K562 (cell line): ENCODE measurements around the gene CLCNKA. TPM values are rescaled to one million over a fixed set of nuclear protein-coding genes. Genes with fewer than 3 reads are reported as not detected.

ENCODE experiments used
- CHD4 ChIP-seq: fragments of 200-600 bp; sonication (generic); IDR thresholded peaks from 3 replicates; pipeline ENCODE4 v1.6.1; 2012; ENCODE audit warnings: low read depth, mild to moderate bottlenecking, mixed read lengths, low read length, inconsistent platforms; ENCODE audit not compliant: insufficient read depth, insufficient replicate concordance, poor library complexity, severe bottlenecking
- EGR1 ChIP-seq: fragments of 450-650 bp; conservative IDR thresholded peaks from 2 replicates; pipeline ENCODE4 v1.6.1; 2017; ENCODE audit warnings: mild to moderate bottlenecking
- ESRRA ChIP-seq: fragments of 450-650 bp; IDR thresholded peaks from 2 replicates; pipeline ENCODE4 v1.6.1; 2014; ENCODE audit warnings: low read depth, mild to moderate bottlenecking, moderate library complexity, borderline replicate concordance
- GABPA ChIP-seq: fragments of 200-800 bp; sonication (Bioruptor generic); conservative IDR thresholded peaks from 2 replicates; pipeline ENCODE4 v1.6.1; 2016; ENCODE audit warnings: low read depth, missing genetic modification characterization, missing compliant biosample characterization
- MYNN ChIP-seq, 2 experiments: sonication (generic); formaldehyde crosslinking in 1 of 2; IDR thresholded peaks; 2 replicates each; pipeline versions ENCODE4 v1.5.0 to v1.6.1; 2016 to 2020; ENCODE audit warnings: antibody characterized with exemption in 1 of 2, missing genetic modification reagents in 1 of 2
- NR2C1 ChIP-seq, 2 experiments: fragments of 450-650 bp; IDR thresholded peaks; 2 replicates each; pipeline ENCODE4 v1.6.1; 2017; ENCODE audit warnings: mild to moderate bottlenecking in 2 of 2, antibody characterized with exemption in 1 of 2, inconsistent platforms in 1 of 2, missing compliant biosample characterization in 1 of 2, missing genetic modification characterization in 1 of 2
- NR4A1 ChIP-seq, 2 experiments: fragments of 250-450 bp in 1 of 2; fragments of 450-650 bp in 1 of 2; sonication (Bioruptor Pico) in 1 of 2; IDR thresholded peaks; 2 replicates each; pipeline versions ENCODE4 v1.4.0 to v1.6.1; 2016 to 2020; ENCODE audit warnings: mild to moderate bottlenecking in 2 of 2, missing compliant biosample characterization in 1 of 2, missing genetic modification characterization in 1 of 2, moderate library complexity in 1 of 2
- POLR2A ChIP-seq: fragments of 450-650 bp; conservative IDR thresholded peaks from 2 replicates; pipeline ENCODE4 v1.6.1; 2016
- POLR2AphosphoS5 ChIP-seq: IDR thresholded peaks from 2 replicates; pipeline ENCODE4 v1.6.1; 2011; ENCODE audit warnings: mild to moderate bottlenecking, low read depth, low read length, moderate library complexity; ENCODE audit not compliant: control insufficient read depth, insufficient read depth
- RAD21 ChIP-seq, 2 experiments: fragments of 250-450 bp in 1 of 2; fragments of 450-650 bp in 1 of 2; sonication (Bioruptor Pico) in 1 of 2; formaldehyde crosslinking in 1 of 2; IDR thresholded peaks in 1 of 2; conservative IDR thresholded peaks in 1 of 2; 2 replicates each; pipeline versions ENCODE4 v1.4.0 to v1.8.0; 2020 to 2022; ENCODE audit warnings: mild to moderate bottlenecking in 2 of 2, moderate library complexity in 1 of 2
- SAP30 ChIP-seq: fragments of 200-600 bp; sonication (generic); IDR thresholded peaks from 2 replicates; pipeline ENCODE4 v1.6.1; 2012; ENCODE audit warnings: borderline replicate concordance, low read depth, mild to moderate bottlenecking, moderate library complexity, low read length, control low read depth, inconsistent platforms; ENCODE audit not compliant: insufficient read depth, poor library complexity, severe bottlenecking
- TAF1 ChIP-seq: IDR thresholded peaks from 2 replicates; pipeline ENCODE4 v1.6.1; 2011; ENCODE audit warnings: mild to moderate bottlenecking, low read length, moderate library complexity; ENCODE audit not compliant: insufficient read depth, control insufficient read depth, severe bottlenecking; ENCODE audit errors: extremely low read depth
- THRAP3 ChIP-seq: fragments of 450-650 bp; IDR thresholded peaks from 2 replicates; pipeline ENCODE4 v1.6.1; 2016; ENCODE audit warnings: mild to moderate bottlenecking, inconsistent platforms, borderline replicate concordance
- polyA plus RNA-seq, 8 experiments: library from polyadenylated mRNA; depleted of rRNA in 4 of 8; stranded (reverse) in 5 of 8; unstranded in 3 of 8; fragments of >200 nt; fragmentation: Nextera tagmentation in 2 of 8; fragmentation: Illumina TruSeq in 1 of 8; extraction: Ambion mirVana in 2 of 8; extraction: Trizol in 1 of 8; gene quantifications; 2 replicates each; pipeline versions ENCODE4 v1.2.1 to v1.2.3, GENCODE V29; 2011 to 2014; ENCODE audit warnings: inconsistent platforms in 1 of 8, missing spikeins in 1 of 8
- total RNA-seq, 7 experiments: library from RNA; depleted of rRNA in 6 of 7; stranded (reverse); fragments of >200 nt in 6 of 7; fragmentation: Illumina TruSeq in 2 of 7; extraction: Trizol in 2 of 7; gene quantifications; 2 replicates each; pipeline versions ENCODE4 v1.2.1 to v1.2.3, GENCODE V29; 2011 to 2021; ENCODE audit warnings: low replicate concordance in 1 of 7
- TF ChIP-seq, protein P1 (sequence below): fragments of 450-650 bp; IDR thresholded peaks from 2 replicates; pipeline ENCODE4 v1.6.1; 2016; ENCODE audit warnings: low read depth
- TF ChIP-seq, protein P2 (sequence below): fragments of 450-650 bp; IDR thresholded peaks from 2 replicates; pipeline ENCODE4 v1.6.1; 2017; ENCODE audit warnings: antibody characterized with exemption

Gene CLCNKA
- total and polyA plus RNA-seq, 9 of the 15 experiments (the other 6 are each of a cell fraction or from before 2014, with no cell fraction given), result 0.03 to 0.37 (median 0.10) TPM; not detected in 3

DNA sequence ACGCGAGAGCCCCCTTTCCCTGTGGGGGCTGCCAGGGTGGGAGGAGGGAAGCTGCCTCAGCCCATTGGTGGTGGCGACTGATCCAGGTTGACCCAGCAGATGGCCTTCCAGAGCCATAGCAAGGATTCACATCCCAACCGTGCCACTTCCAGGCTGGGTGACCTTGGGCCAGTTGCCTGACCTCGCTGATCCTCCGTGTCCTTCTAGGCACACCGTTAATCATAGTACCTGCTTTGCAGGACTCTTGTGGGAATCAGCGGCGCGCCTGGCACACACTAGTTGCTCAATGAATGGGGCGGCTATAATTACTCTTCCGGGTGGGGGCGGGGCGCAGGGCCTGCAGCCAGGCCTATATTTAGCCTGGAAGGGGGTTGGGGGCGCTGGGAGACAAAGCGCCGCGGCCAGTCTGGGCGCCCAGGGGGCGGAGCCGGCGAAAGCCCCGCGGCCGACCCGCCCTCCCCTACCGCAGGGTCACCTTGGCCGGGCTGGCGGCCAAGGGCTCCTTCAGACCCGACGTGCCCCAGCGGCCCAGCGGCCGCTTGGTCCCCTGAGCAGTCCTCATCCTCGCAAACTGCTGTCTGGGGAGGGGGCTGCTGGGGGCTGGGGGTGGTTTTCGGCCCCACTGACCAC is 9.1 kb upstream of the CLCNKA start (continued):
- TF ChIP-seq, protein P1, sequence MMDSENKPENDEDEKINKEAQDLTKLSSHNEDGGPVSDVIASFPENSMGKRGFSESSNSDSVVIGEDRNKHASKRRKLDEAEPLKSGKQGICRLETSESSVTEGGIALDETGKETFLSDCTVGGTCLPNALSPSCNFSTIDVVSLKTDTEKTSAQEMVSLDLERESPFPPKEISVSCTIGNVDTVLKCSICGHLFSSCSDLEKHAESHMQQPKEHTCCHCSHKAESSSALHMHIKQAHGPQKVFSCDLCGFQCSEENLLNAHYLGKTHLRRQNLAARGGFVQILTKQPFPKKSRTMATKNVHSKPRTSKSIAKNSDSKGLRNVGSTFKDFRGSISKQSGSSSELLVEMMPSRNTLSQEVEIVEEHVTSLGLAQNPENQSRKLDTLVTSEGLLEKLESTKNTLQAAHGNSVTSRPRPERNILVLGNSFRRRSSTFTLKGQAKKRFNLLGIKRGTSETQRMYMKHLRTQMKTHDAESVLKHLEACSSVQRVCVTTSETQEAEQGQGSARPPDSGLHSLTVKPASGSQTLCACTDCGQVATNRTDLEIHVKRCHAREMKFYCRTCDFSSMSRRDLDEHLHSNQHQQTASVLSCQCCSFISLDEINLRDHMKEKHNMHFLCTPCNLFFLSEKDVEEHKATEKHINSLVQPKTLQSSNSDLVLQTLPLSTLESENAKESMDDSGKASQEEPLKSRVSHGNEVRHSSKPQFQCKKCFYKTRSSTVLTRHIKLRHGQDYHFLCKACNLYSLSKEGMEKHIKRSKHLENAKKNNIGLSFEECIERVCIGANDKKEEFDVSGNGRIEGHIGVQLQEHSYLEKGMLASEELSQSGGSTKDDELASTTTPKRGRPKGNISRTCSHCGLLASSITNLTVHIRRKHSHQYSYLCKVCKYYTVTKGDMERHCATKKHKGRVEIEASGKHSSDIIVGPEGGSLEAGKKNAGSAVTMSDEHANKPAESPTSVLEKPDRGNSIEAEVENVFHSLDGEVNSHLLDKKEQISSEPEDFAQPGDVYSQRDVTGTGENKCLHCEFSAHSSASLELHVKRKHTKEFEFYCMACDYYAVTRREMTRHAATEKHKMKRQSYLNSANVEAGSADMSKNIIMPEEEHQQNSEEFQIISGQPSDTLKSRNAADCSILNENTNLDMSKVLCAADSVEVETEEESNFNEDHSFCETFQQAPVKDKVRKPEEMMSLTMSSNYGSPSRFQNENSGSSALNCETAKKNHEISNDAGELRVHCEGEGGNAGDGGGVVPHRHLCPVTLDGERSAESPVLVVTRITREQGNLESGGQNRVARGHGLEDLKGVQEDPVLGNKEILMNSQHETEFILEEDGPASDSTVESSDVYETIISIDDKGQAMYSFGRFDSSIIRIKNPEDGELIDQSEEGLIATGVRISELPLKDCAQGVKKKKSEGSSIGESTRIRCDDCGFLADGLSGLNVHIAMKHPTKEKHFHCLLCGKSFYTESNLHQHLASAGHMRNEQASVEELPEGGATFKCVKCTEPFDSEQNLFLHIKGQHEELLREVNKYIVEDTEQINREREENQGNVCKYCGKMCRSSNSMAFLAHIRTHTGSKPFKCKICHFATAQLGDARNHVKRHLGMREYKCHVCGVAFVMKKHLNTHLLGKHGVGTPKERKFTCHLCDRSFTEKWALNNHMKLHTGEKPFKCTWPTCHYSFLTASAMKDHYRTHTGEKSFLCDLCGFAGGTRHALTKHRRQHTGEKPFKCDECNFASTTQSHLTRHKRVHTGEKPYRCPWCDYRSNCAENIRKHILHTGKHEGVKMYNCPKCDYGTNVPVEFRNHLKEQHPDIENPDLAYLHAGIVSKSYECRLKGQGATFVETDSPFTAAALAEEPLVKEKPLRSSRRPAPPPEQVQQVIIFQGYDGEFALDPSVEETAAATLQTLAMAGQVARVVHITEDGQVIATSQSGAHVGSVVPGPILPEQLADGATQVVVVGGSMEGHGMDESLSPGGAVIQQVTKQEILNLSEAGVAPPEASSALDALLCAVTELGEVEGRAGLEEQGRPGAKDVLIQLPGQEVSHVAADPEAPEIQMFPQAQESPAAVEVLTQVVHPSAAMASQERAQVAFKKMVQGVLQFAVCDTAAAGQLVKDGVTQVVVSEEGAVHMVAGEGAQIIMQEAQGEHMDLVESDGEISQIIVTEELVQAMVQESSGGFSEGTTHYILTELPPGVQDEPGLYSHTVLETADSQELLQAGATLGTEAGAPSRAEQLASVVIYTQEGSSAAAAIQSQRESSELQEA, result 0 out of 2 replicates have a peak, but pooled peaks have one; percentile 40
- TF ChIP-seq ESRRA (peak; percentile 97), TAF1 (peak; percentile 31), POLR2A (peak; percentile 55), GABPA (tag) (peak; percentile 43; the same call in 1 of the 2 replicates), RAD21 (CRISPR knock-in tag; conservative IDR thresholded peaks at IDR 0.05 in 1 of 2, IDR thresholded peaks at IDR 0.05 in 1 of 2) (peak; percentile 23 to 60; a peak in 3 of 4 replicates), POLR2AphosphoS5 (peak; percentile 54; the same call in 1 of the 2 replicates), SAP30 (peak; percentile 36), CHD4 (peak; percentile 87), MYNN (IDR thresholded peaks at IDR 0.05) (peak; percentile 55; the same call in 1 of the 2 replicates), MYNN (CRISPR knock-in tag; IDR thresholded peaks at IDR 0.05) (no peak), NR4A1 (CRISPR knock-in tag; IDR thresholded peaks at IDR 0.05) (no peak), NR4A1 (tag; IDR thresholded peaks at IDR 0.05) (0 out of 2 replicates have a peak, but pooled peaks have one; percentile 7), EGR1 (peak; percentile 30; the same call in 1 of the 2 replicates), THRAP3 (no peak), NR2C1 (IDR thresholded peaks at IDR 0.05) (no peak), NR2C1 (tag; IDR thresholded peaks at IDR 0.05) (no peak)
- TF ChIP-seq, protein P2, sequence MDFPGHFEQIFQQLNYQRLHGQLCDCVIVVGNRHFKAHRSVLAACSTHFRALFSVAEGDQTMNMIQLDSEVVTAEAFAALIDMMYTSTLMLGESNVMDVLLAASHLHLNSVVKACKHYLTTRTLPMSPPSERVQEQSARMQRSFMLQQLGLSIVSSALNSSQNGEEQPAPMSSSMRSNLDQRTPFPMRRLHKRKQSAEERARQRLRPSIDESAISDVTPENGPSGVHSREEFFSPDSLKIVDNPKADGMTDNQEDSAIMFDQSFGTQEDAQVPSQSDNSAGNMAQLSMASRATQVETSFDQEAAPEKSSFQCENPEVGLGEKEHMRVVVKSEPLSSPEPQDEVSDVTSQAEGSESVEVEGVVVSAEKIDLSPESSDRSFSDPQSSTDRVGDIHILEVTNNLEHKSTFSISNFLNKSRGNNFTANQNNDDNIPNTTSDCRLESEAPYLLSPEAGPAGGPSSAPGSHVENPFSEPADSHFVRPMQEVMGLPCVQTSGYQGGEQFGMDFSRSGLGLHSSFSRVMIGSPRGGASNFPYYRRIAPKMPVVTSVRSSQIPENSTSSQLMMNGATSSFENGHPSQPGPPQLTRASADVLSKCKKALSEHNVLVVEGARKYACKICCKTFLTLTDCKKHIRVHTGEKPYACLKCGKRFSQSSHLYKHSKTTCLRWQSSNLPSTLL, result no peak
